Endothelial cell of umbilical vein (primary cell): ENCODE measurements around the gene C5orf15.

Experiments
- EZH2 ChIP-seq: IDR thresholded peaks from 2 replicates; pipeline ENCODE4 v1.6.1; 2012; ENCODE audit warnings: borderline replicate concordance, low read depth, mild to moderate bottlenecking, moderate library complexity, low read length, inconsistent platforms; ENCODE audit not compliant: severe bottlenecking
- POLR2A ChIP-seq: IDR thresholded peaks from 2 replicates; pipeline ENCODE4 v1.6.1; 2012; ENCODE audit warnings: low read depth, mild to moderate bottlenecking, control low read depth, low read length
- POLR2AphosphoS5 ChIP-seq: IDR thresholded peaks from 2 replicates; pipeline ENCODE4 v1.6.1; 2012; ENCODE audit warnings: low read depth, mild to moderate bottlenecking, control low read depth, low read length, moderate library complexity; ENCODE audit not compliant: insufficient read depth
- TF ChIP-seq, protein P1 (sequence below): IDR thresholded peaks from 2 replicates; pipeline ENCODE4 v1.6.1; 2011; ENCODE audit not compliant: insufficient read depth, insufficient read length
- TF ChIP-seq, protein P2 (sequence below), 2 donors: IDR thresholded peaks; 1 replicate in 1 of 2; 2 replicates in 1 of 2; pipeline ENCODE4 v1.5.1; 2011; ENCODE audit warnings: low read length in 2 of 2, mild to moderate bottlenecking in 2 of 2, moderate library complexity in 2 of 2, control low read depth in 1 of 2, inconsistent platforms in 1 of 2, low read depth in 1 of 2; ENCODE audit not compliant: insufficient read depth in 1 of 2; ENCODE audit errors: extremely low read depth in 1 of 2

GRCh38 chr5:133995883-133996563 is 27.6 kb upstream of the C5orf15 start:
- no peak for TF ChIP-seq POLR2A
- TF ChIP-seq EZH2, result no peak
- TF ChIP-seq, protein P1, sequence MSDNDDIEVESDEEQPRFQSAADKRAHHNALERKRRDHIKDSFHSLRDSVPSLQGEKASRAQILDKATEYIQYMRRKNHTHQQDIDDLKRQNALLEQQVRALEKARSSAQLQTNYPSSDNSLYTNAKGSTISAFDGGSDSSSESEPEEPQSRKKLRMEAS, result no peak
- TF ChIP-seq, protein P2, sequence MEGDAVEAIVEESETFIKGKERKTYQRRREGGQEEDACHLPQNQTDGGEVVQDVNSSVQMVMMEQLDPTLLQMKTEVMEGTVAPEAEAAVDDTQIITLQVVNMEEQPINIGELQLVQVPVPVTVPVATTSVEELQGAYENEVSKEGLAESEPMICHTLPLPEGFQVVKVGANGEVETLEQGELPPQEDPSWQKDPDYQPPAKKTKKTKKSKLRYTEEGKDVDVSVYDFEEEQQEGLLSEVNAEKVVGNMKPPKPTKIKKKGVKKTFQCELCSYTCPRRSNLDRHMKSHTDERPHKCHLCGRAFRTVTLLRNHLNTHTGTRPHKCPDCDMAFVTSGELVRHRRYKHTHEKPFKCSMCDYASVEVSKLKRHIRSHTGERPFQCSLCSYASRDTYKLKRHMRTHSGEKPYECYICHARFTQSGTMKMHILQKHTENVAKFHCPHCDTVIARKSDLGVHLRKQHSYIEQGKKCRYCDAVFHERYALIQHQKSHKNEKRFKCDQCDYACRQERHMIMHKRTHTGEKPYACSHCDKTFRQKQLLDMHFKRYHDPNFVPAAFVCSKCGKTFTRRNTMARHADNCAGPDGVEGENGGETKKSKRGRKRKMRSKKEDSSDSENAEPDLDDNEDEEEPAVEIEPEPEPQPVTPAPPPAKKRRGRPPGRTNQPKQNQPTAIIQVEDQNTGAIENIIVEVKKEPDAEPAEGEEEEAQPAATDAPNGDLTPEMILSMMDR (IDR thresholded peaks at IDR 0.05; ENCODE audit: extremely low read depth in 1 of 2, insufficient read depth in 1 of 2, low read depth in 1 of 2, low read length in 2 of 2), result no peak
- TF ChIP-seq POLR2AphosphoS5, result no peak
